HEK293 (cell line): Measurements from ENCODE around the gene FNDC11.

Experiments used
- GLI4 ChIP-seq: fragments of 450-650 bp; formaldehyde crosslinking; IDR thresholded peaks from 2 replicates; pipeline ENCODE4 v1.5.1; 2016; ENCODE audit warnings: missing biosample characterization, missing genetic modification characterization
- SETDB1 ChIP-seq: IDR thresholded peaks from one replicate; pipeline ENCODE4 v1.6.1; 2017; ENCODE audit warnings: mild to moderate bottlenecking, low read length, moderate library complexity, mixed read lengths; ENCODE audit not compliant: insufficient read length
- TCF7L2 ChIP-seq: IDR thresholded peaks from 2 replicates; pipeline ENCODE4 v1.6.1; 2011; ENCODE audit warnings: low read depth, mild to moderate bottlenecking, inconsistent platforms, low read length, moderate library complexity, borderline replicate concordance
- ZBTB7A ChIP-seq: fragments of 450-650 bp; formaldehyde crosslinking; IDR thresholded peaks from 2 replicates; pipeline ENCODE4 v1.5.1; 2016; ENCODE audit warnings: low read depth, missing biosample characterization, missing genetic modification characterization
- ZBTB8A ChIP-seq: fragments of 450-650 bp; formaldehyde crosslinking; IDR thresholded peaks from 2 replicates; pipeline ENCODE4 v1.5.1; 2016; ENCODE audit warnings: missing biosample characterization, missing genetic modification characterization
- ZNF214 ChIP-seq: fragments of 450-650 bp; formaldehyde crosslinking; IDR thresholded peaks from 2 replicates; pipeline ENCODE4 v1.5.1; 2017; ENCODE audit warnings: missing biosample characterization, mild to moderate bottlenecking, missing genetic modification characterization, borderline replicate concordance
- ZNF600 ChIP-seq: fragments of 450-650 bp; formaldehyde crosslinking; IDR thresholded peaks from 2 replicates; pipeline ENCODE4 v1.5.1; 2016; ENCODE audit warnings: missing biosample characterization, missing genetic modification characterization
- ZNF776 ChIP-seq: fragments of 450-650 bp; formaldehyde crosslinking; IDR thresholded peaks from 2 replicates; pipeline ENCODE4 v1.5.0; 2017; ENCODE audit warnings: missing biosample characterization, missing genetic modification characterization, borderline replicate concordance
- TF ChIP-seq, protein P1 (sequence below): fragments of 450-650 bp; formaldehyde crosslinking; IDR thresholded peaks from 2 replicates; pipeline ENCODE4 v1.5.1; 2016; ENCODE audit warnings: missing biosample characterization, missing genetic modification characterization
- TF ChIP-seq, protein P2 (sequence below): fragments of 450-650 bp; formaldehyde crosslinking; IDR thresholded peaks from 2 replicates; pipeline ENCODE4 v1.5.1; 2016; ENCODE audit warnings: missing biosample characterization, missing genetic modification characterization
- TF ChIP-seq, protein P3 (sequence below): fragments of 450-650 bp; formaldehyde crosslinking; IDR thresholded peaks from 2 replicates; pipeline ENCODE4 v1.5.1; 2016; ENCODE audit warnings: missing biosample characterization, missing genetic modification characterization
- TF ChIP-seq, protein P4 (sequence below): fragments of 450-650 bp; formaldehyde crosslinking; IDR thresholded peaks from 2 replicates; pipeline ENCODE4 v1.5.1; 2016; ENCODE audit warnings: missing biosample characterization, missing genetic modification characterization
- TF ChIP-seq, protein P5 (sequence below): fragments of 450-650 bp; formaldehyde crosslinking; IDR thresholded peaks from 2 replicates; pipeline ENCODE4 v1.5.1; 2016; ENCODE audit warnings: missing biosample characterization, missing genetic modification characterization

DNA sequence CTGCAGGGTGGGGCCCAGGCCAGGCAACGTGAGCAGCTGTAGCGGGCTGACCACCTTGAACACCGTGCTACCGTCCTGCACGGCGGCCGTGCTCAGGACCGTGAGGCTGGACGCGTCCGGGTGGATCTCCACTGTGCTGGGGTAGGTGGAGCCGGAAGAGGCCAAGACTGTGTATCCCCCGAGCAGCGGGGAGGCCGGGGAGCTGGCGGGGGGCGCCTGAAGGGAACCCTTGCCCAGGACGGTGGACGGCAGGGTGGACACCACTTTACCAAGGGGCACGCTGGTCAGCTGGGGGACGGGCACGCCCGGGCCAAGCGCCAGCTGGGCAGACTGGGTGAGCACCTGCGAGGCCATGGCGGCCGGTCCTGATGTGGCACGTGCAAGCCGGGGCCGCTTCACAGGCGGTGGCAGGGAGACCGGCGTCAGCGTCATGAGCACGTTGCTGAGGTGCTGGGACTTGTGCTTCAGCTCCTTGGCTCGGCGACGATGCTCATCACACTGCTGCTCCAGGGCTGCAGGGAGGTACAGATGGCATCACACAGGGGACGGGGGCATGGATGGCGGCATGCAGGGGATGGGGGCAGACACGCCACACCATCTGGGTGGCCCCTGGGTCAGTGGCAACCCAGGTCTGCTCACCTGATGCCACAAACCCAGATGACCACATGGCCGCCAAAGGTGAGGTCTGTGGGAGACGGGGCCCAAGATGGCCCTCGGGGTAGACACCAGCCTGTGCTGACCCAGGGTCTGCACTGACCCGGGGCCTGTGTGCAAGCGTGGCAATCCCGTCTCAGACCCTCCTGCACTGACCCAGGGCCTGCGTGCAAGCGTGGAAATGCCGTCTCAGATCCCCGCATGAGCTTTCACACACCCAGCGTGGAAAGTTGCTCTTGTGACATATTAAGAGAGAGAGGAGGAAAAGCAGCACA is 36.5 kb downstream of the FNDC11 start:
- TF ChIP-seq, protein P1, sequence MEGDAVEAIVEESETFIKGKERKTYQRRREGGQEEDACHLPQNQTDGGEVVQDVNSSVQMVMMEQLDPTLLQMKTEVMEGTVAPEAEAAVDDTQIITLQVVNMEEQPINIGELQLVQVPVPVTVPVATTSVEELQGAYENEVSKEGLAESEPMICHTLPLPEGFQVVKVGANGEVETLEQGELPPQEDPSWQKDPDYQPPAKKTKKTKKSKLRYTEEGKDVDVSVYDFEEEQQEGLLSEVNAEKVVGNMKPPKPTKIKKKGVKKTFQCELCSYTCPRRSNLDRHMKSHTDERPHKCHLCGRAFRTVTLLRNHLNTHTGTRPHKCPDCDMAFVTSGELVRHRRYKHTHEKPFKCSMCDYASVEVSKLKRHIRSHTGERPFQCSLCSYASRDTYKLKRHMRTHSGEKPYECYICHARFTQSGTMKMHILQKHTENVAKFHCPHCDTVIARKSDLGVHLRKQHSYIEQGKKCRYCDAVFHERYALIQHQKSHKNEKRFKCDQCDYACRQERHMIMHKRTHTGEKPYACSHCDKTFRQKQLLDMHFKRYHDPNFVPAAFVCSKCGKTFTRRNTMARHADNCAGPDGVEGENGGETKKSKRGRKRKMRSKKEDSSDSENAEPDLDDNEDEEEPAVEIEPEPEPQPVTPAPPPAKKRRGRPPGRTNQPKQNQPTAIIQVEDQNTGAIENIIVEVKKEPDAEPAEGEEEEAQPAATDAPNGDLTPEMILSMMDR (tag by site-specific recombination), result no peak
- TF ChIP-seq, protein P2, sequence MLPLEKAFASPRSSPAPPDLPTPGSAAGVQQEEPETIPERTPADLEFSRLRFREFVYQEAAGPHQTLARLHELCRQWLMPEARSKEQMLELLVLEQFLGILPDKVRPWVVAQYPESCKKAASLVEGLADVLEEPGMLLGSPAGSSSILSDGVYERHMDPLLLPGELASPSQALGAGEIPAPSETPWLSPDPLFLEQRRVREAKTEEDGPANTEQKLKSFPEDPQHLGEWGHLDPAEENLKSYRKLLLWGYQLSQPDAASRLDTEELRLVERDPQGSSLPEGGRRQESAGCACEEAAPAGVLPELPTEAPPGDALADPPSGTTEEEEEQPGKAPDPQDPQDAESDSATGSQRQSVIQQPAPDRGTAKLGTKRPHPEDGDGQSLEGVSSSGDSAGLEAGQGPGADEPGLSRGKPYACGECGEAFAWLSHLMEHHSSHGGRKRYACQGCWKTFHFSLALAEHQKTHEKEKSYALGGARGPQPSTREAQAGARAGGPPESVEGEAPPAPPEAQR, result no peak
- TF ChIP-seq, protein P3, sequence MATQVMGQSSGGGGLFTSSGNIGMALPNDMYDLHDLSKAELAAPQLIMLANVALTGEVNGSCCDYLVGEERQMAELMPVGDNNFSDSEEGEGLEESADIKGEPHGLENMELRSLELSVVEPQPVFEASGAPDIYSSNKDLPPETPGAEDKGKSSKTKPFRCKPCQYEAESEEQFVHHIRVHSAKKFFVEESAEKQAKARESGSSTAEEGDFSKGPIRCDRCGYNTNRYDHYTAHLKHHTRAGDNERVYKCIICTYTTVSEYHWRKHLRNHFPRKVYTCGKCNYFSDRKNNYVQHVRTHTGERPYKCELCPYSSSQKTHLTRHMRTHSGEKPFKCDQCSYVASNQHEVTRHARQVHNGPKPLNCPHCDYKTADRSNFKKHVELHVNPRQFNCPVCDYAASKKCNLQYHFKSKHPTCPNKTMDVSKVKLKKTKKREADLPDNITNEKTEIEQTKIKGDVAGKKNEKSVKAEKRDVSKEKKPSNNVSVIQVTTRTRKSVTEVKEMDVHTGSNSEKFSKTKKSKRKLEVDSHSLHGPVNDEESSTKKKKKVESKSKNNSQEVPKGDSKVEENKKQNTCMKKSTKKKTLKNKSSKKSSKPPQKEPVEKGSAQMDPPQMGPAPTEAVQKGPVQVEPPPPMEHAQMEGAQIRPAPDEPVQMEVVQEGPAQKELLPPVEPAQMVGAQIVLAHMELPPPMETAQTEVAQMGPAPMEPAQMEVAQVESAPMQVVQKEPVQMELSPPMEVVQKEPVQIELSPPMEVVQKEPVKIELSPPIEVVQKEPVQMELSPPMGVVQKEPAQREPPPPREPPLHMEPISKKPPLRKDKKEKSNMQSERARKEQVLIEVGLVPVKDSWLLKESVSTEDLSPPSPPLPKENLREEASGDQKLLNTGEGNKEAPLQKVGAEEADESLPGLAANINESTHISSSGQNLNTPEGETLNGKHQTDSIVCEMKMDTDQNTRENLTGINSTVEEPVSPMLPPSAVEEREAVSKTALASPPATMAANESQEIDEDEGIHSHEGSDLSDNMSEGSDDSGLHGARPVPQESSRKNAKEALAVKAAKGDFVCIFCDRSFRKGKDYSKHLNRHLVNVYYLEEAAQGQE (tag by site-specific recombination), result no peak
- TF ChIP-seq ZNF600 (tag by site-specific recombination) (no peak), GLI4 (tag by site-specific recombination) (no peak), ZBTB7A (tag by site-specific recombination) (no peak), ZBTB8A (tag by site-specific recombination) (no peak), ZNF776 (tag by site-specific recombination) (no peak), TCF7L2 (no peak), SETDB1 (no peak), ZNF214 (no peak)
- TF ChIP-seq, protein P4, sequence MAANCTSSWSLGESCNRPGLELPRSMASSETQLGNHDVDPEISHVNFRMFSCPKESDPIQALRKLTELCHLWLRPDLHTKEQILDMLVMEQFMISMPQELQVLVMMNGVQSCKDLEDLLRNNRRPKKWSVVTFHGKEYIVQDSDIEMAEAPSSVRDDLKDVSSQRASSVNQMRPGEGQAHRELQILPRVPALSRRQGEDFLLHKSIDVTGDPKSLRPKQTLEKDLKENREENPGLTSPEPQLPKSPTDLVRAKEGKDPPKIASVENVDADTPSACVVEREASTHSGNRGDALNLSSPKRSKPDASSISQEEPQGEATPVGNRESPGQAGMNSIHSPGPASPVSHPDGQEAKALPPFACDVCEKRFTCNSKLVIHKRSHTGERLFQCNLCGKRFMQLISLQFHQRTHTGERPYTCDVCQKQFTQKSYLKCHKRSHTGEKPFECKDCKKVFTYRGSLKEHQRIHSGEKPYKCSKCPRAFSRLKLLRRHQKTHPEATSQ (tag by site-specific recombination), result no peak
- TF ChIP-seq, protein P5, sequence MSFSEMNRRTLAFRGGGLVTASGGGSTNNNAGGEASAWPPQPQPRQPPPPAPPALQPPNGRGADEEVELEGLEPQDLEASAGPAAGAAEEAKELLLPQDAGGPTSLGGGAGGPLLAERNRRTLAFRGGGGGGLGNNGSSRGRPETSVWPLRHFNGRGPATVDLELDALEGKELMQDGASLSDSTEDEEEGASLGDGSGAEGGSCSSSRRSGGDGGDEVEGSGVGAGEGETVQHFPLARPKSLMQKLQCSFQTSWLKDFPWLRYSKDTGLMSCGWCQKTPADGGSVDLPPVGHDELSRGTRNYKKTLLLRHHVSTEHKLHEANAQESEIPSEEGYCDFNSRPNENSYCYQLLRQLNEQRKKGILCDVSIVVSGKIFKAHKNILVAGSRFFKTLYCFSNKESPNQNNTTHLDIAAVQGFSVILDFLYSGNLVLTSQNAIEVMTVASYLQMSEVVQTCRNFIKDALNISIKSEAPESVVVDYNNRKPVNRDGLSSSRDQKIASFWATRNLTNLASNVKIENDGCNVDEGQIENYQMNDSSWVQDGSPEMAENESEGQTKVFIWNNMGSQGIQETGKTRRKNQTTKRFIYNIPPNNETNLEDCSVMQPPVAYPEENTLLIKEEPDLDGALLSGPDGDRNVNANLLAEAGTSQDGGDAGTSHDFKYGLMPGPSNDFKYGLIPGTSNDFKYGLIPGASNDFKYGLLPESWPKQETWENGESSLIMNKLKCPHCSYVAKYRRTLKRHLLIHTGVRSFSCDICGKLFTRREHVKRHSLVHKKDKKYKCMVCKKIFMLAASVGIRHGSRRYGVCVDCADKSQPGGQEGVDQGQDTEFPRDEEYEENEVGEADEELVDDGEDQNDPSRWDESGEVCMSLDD, result no peak
